OCI-LY7 (cell line): ENCODE data around the gene RNGTT. TPM values are rescaled to one million over a fixed set of nuclear protein-coding genes. Genes with fewer than 3 reads are reported as not detected.
A peak's percentile ranks its signal among the peaks of the same experiment; 100 is the strongest.

Experiments used
- BruUV-seq: library from RNA; stranded (reverse); fragments of 400-500 nt; replicated peaks from 2 replicates; lab custom pipeline; 2021; lab: Mats Ljungman, UMichigan
- CTCF ChIA-PET: fragments of 300-600 bp; sonication (Branson Sonifier 250); formaldehyde crosslinking; loops from one replicate; lab custom pipeline; 2022; ENCODE audit warnings: antibody characterized with exemption; ENCODE audit not compliant: unreplicated experiment; lab: Charles Lee
- POLR2A ChIA-PET: fragments of 300-600 bp; sonication (Branson Sonifier 250); formaldehyde crosslinking; loops from one replicate; lab custom pipeline; 2022; ENCODE audit warnings: antibody characterized with exemption; lab: Charles Lee
- DNase-seq: peaks from one replicate; pipeline ENCODE4 v3.0.0-alpha.2; 2015; ENCODE audit warnings: low spot score
- H2AFZ ChIP-seq: fragments of 200-600 bp; sonication (generic), shearing (Covaris generic); 2 replicates; pipeline ENCODE4 v1.6.1; 2014; ENCODE audit warnings: mild to moderate bottlenecking, antibody characterized with exemption, low read length, moderate library complexity
- H3K27ac ChIP-seq: fragments of 200-600 bp; sonication (generic); 2 replicates; pipeline ENCODE4 v1.5.1; 2014; ENCODE audit warnings: mixed run types, low read depth, mild to moderate bottlenecking, moderate library complexity, low read length, inconsistent platforms; ENCODE audit not compliant: poor library complexity, severe bottlenecking
- H3K36me3 ChIP-seq: fragments of 200-600 bp; sonication (generic); 2 replicates; pipeline ENCODE4 v1.6.1; 2014; ENCODE audit warnings: mild to moderate bottlenecking, antibody characterized with exemption, low read length, moderate library complexity, mixed read lengths; ENCODE audit not compliant: insufficient read depth
- H3K4me1 ChIP-seq: fragments of 200-600 bp; sonication (generic); 2 replicates; pipeline ENCODE4 v1.5.1; 2014; ENCODE audit warnings: mild to moderate bottlenecking, low read length; ENCODE audit not compliant: insufficient read depth, poor library complexity, severe bottlenecking
- H3K4me2 ChIP-seq: fragments of 200-600 bp; sonication (generic); 2 replicates; pipeline ENCODE4 v1.6.1; 2014; ENCODE audit warnings: mild to moderate bottlenecking, low read length
- H3K4me3 ChIP-seq: fragments of 200-600 bp; sonication (generic); 2 replicates; pipeline ENCODE4 v1.5.1; 2014; ENCODE audit warnings: mild to moderate bottlenecking, low read depth, low read length; ENCODE audit not compliant: poor library complexity, severe bottlenecking
- H3K79me2 ChIP-seq: fragments of 200-600 bp; sonication (generic); 2 replicates; pipeline ENCODE4 v1.6.1; 2016; ENCODE audit warnings: low read depth, mild to moderate bottlenecking, low read length, moderate library complexity, mixed read lengths; ENCODE audit not compliant: insufficient read depth
- H3K9me2 ChIP-seq: fragments of 200-600 bp; sonication (generic); 2 replicates; pipeline ENCODE4 v1.6.1; 2016; ENCODE audit warnings: mild to moderate bottlenecking, low read length, mixed read lengths; ENCODE audit not compliant: insufficient read depth
- H3K9me3 ChIP-seq: fragments of 200-600 bp; sonication (generic); 2 replicates; pipeline ENCODE4 v1.6.1; 2014; ENCODE audit warnings: mild to moderate bottlenecking, mixed run types, low read length, mixed read lengths
- H4K20me1 ChIP-seq: fragments of 200-600 bp; sonication (generic); 2 replicates; pipeline ENCODE4 v1.6.1; 2014; ENCODE audit warnings: mild to moderate bottlenecking, antibody characterized with exemption, low read length, moderate library complexity, mixed read lengths; ENCODE audit not compliant: insufficient read depth
- EZH2phosphoT487 ChIP-seq: fragments of 200-600 bp; sonication (generic); IDR thresholded peaks from 2 replicates; pipeline ENCODE4 v1.6.1; 2018; ENCODE audit warnings: low read depth, borderline replicate concordance, mild to moderate bottlenecking, mixed run types, antibody characterized with exemption, low read length, moderate library complexity, mixed read lengths
- intact Hi-C: fragments of 100-400 bp; cut with micrococcal nuclease; formaldehyde crosslinking; loops from one replicate; pipeline ENCODE4 v1.10.0; 2022; ENCODE audit not compliant: unreplicated experiment
- total RNA-seq, 2 experiments: library from RNA; depleted of rRNA in 1 of 2; stranded (reverse); fragments of >200 nt in 1 of 2; shearing (Covaris generic) in 1 of 2; gene quantifications; 2 replicates each; pipeline ENCODE4 v1.2.3, GENCODE V29; 2014 to 2022
- TF ChIP-seq, protein P1 (sequence below): fragments of 200-600 bp; sonication (generic); conservative IDR thresholded peaks from 2 replicates; pipeline ENCODE4 v1.5.1; 2014; ENCODE audit warnings: mild to moderate bottlenecking, antibody characterized with exemption, low read length, moderate library complexity, mixed read lengths

The RNGTT gene
- total RNA-seq, 2 experiments from 2014 or later, result 38.2 to 41.7 TPM

DNA sequence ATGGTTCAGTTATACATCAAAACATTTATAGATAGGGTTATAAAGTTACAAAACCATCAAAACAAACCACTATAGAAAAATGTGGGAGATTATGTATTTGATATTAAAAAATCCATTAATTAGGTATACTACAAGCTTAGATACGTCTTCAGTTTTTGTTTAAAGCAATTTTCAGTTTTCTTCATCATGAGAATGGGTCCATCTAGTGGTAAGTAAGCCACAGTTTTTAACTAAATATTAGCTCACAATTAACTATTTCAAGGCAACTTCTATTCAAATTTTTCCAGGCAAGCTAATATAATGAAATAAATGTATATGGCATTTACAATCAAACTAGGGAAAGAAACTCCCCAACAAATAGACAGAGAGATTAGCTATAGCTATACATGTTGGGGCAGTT lies 44.4 kb downstream of the RNGTT start:
- POLR2A ChIA-PET, result interaction anchor here (0.6 to 2.1 kb wide), 8 partner anchors 11 to 1831 kb away, joined by 3 to 17 read pairs (median 4); no protein-coding TSS in a partner anchor

DNA sequence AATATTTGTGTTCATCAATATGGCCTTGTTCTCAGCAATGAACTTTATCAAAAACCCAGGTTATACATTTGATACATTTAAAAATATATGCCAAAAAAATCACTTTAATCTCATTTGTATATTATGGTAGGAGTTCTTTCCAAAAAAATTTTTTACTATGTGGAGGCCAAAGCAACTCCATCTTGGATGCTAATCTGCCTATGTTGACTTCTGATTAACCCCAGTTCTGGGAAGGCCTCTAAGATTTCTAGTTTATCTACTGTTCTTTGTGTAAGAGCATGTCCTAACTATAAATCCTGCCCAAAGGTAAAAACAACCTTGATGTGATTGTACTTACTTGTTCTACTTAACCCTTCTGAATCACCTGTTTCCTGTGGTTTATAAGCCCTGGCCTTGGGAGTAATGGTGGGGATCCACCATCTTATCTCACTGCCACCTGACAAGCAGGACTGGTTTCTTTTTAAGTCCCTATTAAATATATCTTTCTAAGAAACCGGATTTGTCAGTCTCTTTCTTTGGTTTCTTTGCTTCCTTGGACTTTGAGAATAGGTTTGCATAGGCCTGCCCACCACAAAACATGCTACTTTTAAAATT lies 46.7 kb downstream of the RNGTT start:
- ChIA-PET POLR2A (no interaction called here), CTCF (no interaction called here)
- peaks cover 16% of the 10 kb centered on the region for H3K4me1 ChIP-seq
- no peaks in the 10 kb centered on the region for H4K20me1 ChIP-seq
- no peak overlapping the region for H3K27ac ChIP-seq
- peaks cover 14% of the 10 kb centered on the region; the same call in 1 of the 2 replicates for H3K79me2 ChIP-seq
- no peak for DNase-seq
- TF ChIP-seq EZH2phosphoT487, result no peak
- TF ChIP-seq, protein P1, sequence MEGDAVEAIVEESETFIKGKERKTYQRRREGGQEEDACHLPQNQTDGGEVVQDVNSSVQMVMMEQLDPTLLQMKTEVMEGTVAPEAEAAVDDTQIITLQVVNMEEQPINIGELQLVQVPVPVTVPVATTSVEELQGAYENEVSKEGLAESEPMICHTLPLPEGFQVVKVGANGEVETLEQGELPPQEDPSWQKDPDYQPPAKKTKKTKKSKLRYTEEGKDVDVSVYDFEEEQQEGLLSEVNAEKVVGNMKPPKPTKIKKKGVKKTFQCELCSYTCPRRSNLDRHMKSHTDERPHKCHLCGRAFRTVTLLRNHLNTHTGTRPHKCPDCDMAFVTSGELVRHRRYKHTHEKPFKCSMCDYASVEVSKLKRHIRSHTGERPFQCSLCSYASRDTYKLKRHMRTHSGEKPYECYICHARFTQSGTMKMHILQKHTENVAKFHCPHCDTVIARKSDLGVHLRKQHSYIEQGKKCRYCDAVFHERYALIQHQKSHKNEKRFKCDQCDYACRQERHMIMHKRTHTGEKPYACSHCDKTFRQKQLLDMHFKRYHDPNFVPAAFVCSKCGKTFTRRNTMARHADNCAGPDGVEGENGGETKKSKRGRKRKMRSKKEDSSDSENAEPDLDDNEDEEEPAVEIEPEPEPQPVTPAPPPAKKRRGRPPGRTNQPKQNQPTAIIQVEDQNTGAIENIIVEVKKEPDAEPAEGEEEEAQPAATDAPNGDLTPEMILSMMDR, result no peak
- no peaks in the 10 kb centered on the region for H3K9me2 ChIP-seq
- BruUV-seq, result no TSS peak
- H2AFZ ChIP-seq, result no peak overlapping the region
- H3K36me3 ChIP-seq, result peaks cover 18% of the 10 kb centered on the region
- H3K4me3 ChIP-seq, result no peak overlapping the region
- H3K9me3 ChIP-seq, result no peaks in the 10 kb centered on the region
- intact Hi-C loops, result no loop called here
- no peak overlapping the region for H3K4me2 ChIP-seq

More for the DNA sequence above, 44.4 kb downstream of the RNGTT start:
- intact Hi-C loops, result no loop called here
- H3K4me3 ChIP-seq, result no peak overlapping the region
- H3K9me3 ChIP-seq, result no peaks in the 10 kb centered on the region
- H4K20me1 ChIP-seq, result no peaks in the 10 kb centered on the region
- DNase-seq, result peak; percentile 19
- peaks cover 33% of the 10 kb centered on the region for H3K36me3 ChIP-seq
- CTCF ChIA-PET, result interaction anchor here (1.0 kb wide), 1 partner anchor 12 kb away, joined by 3 read pairs; no protein-coding TSS in a partner anchor
- H3K4me2 ChIP-seq, result no peak overlapping the region
- TF ChIP-seq EZH2phosphoT487, result no peak
- TF ChIP-seq, protein P1, result peak; percentile 82
- no peak overlapping the region for H3K27ac ChIP-seq
- H3K9me2 ChIP-seq, result no peaks in the 10 kb centered on the region
- H3K4me1 ChIP-seq, result peaks cover 6% of the 10 kb centered on the region
- H2AFZ ChIP-seq, result no peak overlapping the region
- H3K79me2 ChIP-seq, result peaks cover 3% of the 10 kb centered on the region; the same call in 1 of the 2 replicates
- no TSS peak for BruUV-seq
